GM21360 (cell line): ENCODE results near the gene F10.

Experiments
- ATAC-seq: cut with Tn5 transposase; IDR thresholded peaks from one replicate; pipeline ENCODE4 v1.9.1; 2021; ENCODE audit warnings: mild to moderate bottlenecking, moderate library complexity; ENCODE audit not compliant: unreplicated experiment

Gene F10

GRCh38 chr13:113187883-113188665, 65.5 kb downstream of the F10 start:
- no peak for ATAC-seq

DNA sequence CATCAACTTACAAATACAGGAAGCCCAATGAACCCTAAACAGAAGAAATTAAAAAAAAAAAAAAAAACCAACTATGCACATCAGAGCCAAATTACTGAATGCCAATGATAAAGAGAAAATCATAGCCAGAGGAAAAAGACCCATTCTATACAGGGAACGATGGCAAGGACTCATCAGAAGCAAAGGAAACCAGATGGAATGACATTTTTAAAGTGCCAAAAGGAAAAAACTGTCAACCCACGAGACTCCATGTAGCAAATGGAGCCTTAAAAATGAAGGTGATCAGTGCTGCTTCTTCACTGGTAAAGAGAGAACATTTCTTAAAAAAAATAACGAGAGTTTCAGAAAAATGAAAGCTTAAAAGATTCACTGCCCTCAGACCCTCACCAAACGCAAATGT, 67.6 kb downstream of the F10 start:
- ATAC-seq = no peak

DNA sequence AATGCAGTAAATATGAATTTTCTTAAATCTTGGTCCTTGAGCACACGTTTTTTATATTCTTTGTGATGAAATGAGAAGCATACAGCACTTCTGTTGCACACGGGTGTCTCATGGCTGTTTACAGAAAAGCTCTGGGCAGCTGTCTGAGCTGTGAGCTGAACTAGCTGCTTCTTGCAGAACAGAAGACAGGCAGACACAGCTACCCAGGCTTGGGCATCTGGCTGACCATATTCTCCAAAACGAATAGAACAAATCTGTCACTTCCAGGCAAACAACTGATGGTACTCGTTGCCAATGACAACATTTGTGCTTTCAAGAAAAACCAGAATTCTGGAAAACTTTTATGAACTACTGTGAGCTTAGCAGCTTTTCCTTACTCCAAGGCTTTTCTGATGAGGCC, 69.7 kb downstream of the F10 start:
- no peak for ATAC-seq

- ATAC-seq = no peak
Observed at GRCh38 chr13:113192902-113193301, 70.3 kb downstream of the F10 start.

DNA sequence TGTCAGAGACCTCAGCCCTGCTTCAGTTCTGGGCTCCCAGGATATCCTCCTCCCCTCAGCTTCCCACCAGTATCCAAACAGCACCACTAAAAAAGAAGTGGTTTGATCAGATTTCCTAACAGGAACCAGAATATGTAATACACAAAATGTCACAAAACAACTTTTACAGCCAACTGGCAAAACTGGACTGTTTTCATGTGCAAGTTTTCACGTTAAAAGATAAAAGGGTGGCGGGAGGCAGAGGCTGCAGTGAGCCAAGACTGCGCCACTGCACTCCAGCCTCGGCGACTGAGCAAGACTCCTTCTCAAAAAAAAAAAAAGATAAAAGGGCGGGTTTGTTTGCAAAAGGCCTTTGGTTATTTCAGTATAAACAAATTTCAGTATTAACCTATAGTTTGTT, 72.8 kb downstream of the F10 start:
- no peak for ATAC-seq

DNA sequence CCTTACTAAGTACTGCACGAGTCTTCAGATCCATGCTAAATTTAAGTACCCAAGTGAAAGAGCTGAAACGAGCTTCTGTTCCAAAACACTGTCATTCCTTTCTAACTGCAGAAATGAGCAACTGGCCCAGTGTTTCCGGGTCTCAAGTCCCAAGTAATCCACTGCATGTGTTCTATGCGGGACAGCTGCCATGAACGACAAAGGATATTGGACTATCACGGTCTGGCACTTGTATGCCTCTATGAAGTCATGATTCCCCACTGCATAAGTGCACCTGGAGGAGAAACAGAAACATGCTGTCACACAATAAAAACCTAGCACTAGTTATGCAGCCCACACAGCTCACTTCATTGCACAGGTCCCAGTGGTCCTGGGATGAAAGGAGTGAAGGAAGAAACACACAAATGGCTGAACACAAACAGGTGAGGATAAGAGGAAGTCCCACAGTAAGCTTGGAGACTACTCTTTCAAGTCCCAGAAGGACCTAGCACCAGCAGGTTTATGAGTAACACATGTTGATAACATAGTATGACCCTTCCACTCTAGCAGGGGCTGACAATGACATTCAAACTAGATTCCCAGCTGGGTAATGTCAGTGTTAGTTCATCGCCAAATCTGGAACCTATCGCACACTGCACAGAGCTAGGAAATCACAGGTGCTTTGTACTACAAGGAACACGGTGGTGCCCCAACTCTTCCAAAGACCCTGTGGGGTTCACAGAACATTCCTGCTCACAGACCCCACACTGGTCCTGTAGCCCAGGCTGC, 74.6 kb downstream of the F10 start:
- ATAC-seq = no peak
